Measurements from ENCODE around the gene AVPR2.

AVPR2 gene

GRCh38 chrX:153885968-153886903, 18.2 kb upstream of the AVPR2 start, which contains the start of gene L1CAM:
Gene L1CAM, minus strand, starts transcription at chrX:153886173. Its CDS starts 10,337 bp downstream, at chrX:153875836.
- TF ChIP-seq CTCF (conservative IDR thresholded peaks at IDR 0.05; ENCODE audit: low read depth, low read length), result no peak
- H3K4me3 ChIP-seq (ENCODE audit: low read length), result no peak within 1 kb of the TSS
- DNase-seq (ENCODE audit: low read depth), result no peak

GRCh38 chrX:153886915-153887314, 17.6 kb upstream of the AVPR2 start:
- no peak overlapping the region for H3K4me3 ChIP-seq (ENCODE audit: low read length)
- TF ChIP-seq CTCF (conservative IDR thresholded peaks at IDR 0.05; ENCODE audit: low read depth, low read length), result no peak
- DNase-seq (ENCODE audit: low read depth), result no peak

- H3K4me3 ChIP-seq (ENCODE audit: low read length), result no peak overlapping the region
- TF ChIP-seq CTCF (conservative IDR thresholded peaks at IDR 0.05; ENCODE audit: low read depth, low read length), result no peak
- no peak for DNase-seq (ENCODE audit: low read depth)
These were observed 17.1 kb upstream of the AVPR2 start for GRCh38 chrX:153887385-153887784.

- no peak overlapping the region for H3K4me3 ChIP-seq (ENCODE audit: low read length)
- TF ChIP-seq CTCF (conservative IDR thresholded peaks at IDR 0.05; ENCODE audit: low read depth, low read length), result no peak
- DNase-seq (ENCODE audit: low read depth), result no peak
These were observed 16.1 kb upstream of the AVPR2 start for GRCh38 chrX:153888344-153888743.

GRCh38 chrX:153889123-153889522, 15.3 kb upstream of the AVPR2 start:
- H3K4me3 ChIP-seq (ENCODE audit: low read length), result no peak overlapping the region
- no peak for TF ChIP-seq CTCF (conservative IDR thresholded peaks at IDR 0.05; ENCODE audit: low read depth, low read length)
- no peak for DNase-seq (ENCODE audit: low read depth)

- TF ChIP-seq CTCF (conservative IDR thresholded peaks at IDR 0.05; ENCODE audit: low read depth, low read length), result no peak
- no peak overlapping the region for H3K4me3 ChIP-seq (ENCODE audit: low read length)
- DNase-seq (ENCODE audit: low read depth), result no peak
These were observed 6.6 kb upstream of the AVPR2 start for GRCh38 chrX:153897899-153898298.

Measured in retinal pigment epithelial cell (primary cell).